Endothelial cell of umbilical vein (primary cell): Measurements from ENCODE around the gene ATP1A4. TPM values are rescaled to one million over a fixed set of nuclear protein-coding genes. Genes with fewer than 3 reads are reported as not detected.
"Not testable (repeated sequence)": the region's sequence is repeated elsewhere in the genome, so short reads cannot be mapped to it uniquely, and the experiment has no call there.

Experiments used
- BruUV-seq: library from RNA; stranded (reverse); fragments of 400-500 nt; replicated peaks from 2 replicates; lab custom pipeline; 2021; lab: Mats Ljungman, UMichigan
- CTCF ChIA-PET: fragments of 300-600, 350-600 bp; sonication (Branson Sonifier 250); formaldehyde crosslinking; loops from one replicate; lab custom pipeline; 2021; ENCODE audit warnings: antibody characterized with exemption, inconsistent platforms; lab: Charles Lee
- POLR2A ChIA-PET: fragments of 300-600, 350-600 bp; sonication (Branson Sonifier 250); formaldehyde crosslinking; loops from one replicate; lab custom pipeline; 2021; ENCODE audit warnings: antibody characterized with exemption, inconsistent platforms; lab: Charles Lee
- DNase-seq: peaks from one replicate; pipeline ENCODE4 v3.0.0-alpha.2; 2011; ENCODE audit warnings: low read depth, low spot score
- FAIRE-seq: peaks from 2 replicates; lab custom pipeline; 2011; peaks lifted over from hg19 to GRCh38; lab: Jason Lieb, UNC
- H2AFZ ChIP-seq: 2 replicates; pipeline ENCODE4 v1.6.0; 2012; ENCODE audit warnings: low read depth, low read length, control low read depth, inconsistent platforms
- H3K27ac ChIP-seq: 2 replicates; pipeline ENCODE4 v1.5.1; 2011; ENCODE audit warnings: low read depth, mild to moderate bottlenecking, control low read depth, low read length, moderate library complexity; ENCODE audit not compliant: insufficient read depth
- H3K27me3 ChIP-seq, 2 experiments: 2 replicates each; pipeline versions ENCODE4 v1.6.0 to v1.6.1; 2011; ENCODE audit warnings: low read length in 2 of 2, mixed read lengths in 1 of 2; ENCODE audit not compliant: control insufficient read depth in 2 of 2, insufficient read depth in 2 of 2
- H3K36me3 ChIP-seq, 2 experiments: 2 replicates in 1 of 2; 3 replicates in 1 of 2; pipeline ENCODE4 v1.5.1; 2011; ENCODE audit warnings: low read length in 2 of 2, mild to moderate bottlenecking in 1 of 2, moderate library complexity in 1 of 2; ENCODE audit not compliant: control insufficient read depth in 2 of 2, insufficient read depth in 2 of 2; ENCODE audit errors: extremely low read depth in 1 of 2
- H3K4me1 ChIP-seq: 3 replicates; pipeline ENCODE4 v1.5.1; 2011; ENCODE audit warnings: mild to moderate bottlenecking, low read length; ENCODE audit not compliant: control insufficient read depth, insufficient read depth; ENCODE audit errors: extremely low read depth
- H3K4me2 ChIP-seq: 2 replicates; pipeline ENCODE4 v1.6.1; 2011; ENCODE audit warnings: low read length, control low read depth, mixed read lengths; ENCODE audit not compliant: insufficient read depth
- H3K4me3 ChIP-seq, 3 experiments: fragments of 200-600 bp in 1 of 3; sonication (generic), shearing (Covaris generic) in 1 of 3; replicated peaks in 1 of 3; 2 replicates each; pipeline ENCODE4 v1.5.1; 2011 to 2016; ENCODE audit warnings: control low read depth in 3 of 3, low read length in 3 of 3, mild to moderate bottlenecking in 2 of 3, inconsistent platforms in 1 of 3, low read depth in 1 of 3, moderate library complexity in 1 of 3; ENCODE audit not compliant: insufficient read depth in 1 of 3
- H3K79me2 ChIP-seq: 2 replicates; pipeline ENCODE4 v1.6.0; 2012; ENCODE audit warnings: low read length, inconsistent platforms; ENCODE audit not compliant: control insufficient read depth, insufficient read depth
- H3K9ac ChIP-seq: replicated peaks from 2 replicates; pipeline ENCODE3; 2011; ENCODE audit warnings: low read length, control low read depth; ENCODE audit not compliant: insufficient read depth; ENCODE audit errors: extremely low read depth
- H3K9me1 ChIP-seq: replicated peaks from 3 replicates; pipeline ENCODE4 v1.6.0; 2011; ENCODE audit warnings: mild to moderate bottlenecking, low read length; ENCODE audit not compliant: control insufficient read depth, insufficient read depth; ENCODE audit errors: extremely low read depth
- H3K9me3 ChIP-seq: replicated peaks from 2 replicates; pipeline ENCODE4 v1.5.1; 2012; ENCODE audit warnings: low read length, inconsistent platforms; ENCODE audit not compliant: control insufficient read depth, insufficient read depth
- H4K20me1 ChIP-seq: replicated peaks from 2 replicates; pipeline ENCODE3; 2011; ENCODE audit warnings: mild to moderate bottlenecking, low read length; ENCODE audit not compliant: control insufficient read depth, insufficient read depth; ENCODE audit errors: extremely low read depth
- FOS ChIP-seq: IDR thresholded peaks from 2 replicates; pipeline ENCODE4 v1.6.1; 2011; ENCODE audit warnings: mild to moderate bottlenecking, low read length, moderate library complexity, borderline replicate concordance; ENCODE audit not compliant: insufficient read depth
- GATA2 ChIP-seq: IDR thresholded peaks from 2 replicates; pipeline ENCODE4 v1.7.0; 2011; ENCODE audit warnings: low read depth, mild to moderate bottlenecking, moderate library complexity, mixed read lengths, low read length; ENCODE audit not compliant: insufficient read length, insufficient read depth
- JUN ChIP-seq: IDR thresholded peaks from 2 replicates; pipeline ENCODE4 v1.6.1; 2011; ENCODE audit warnings: borderline replicate concordance, low read depth; ENCODE audit not compliant: insufficient read length, insufficient read depth
- MAX ChIP-seq: IDR thresholded peaks from 2 replicates; pipeline ENCODE4 v1.6.1; 2011; ENCODE audit not compliant: insufficient read depth, insufficient read length
- dilution Hi-C: fragments of 300-500 bp; cut with MboI; formaldehyde crosslinking; loops from one replicate; pipeline ENCODE4 v1.15.0; 2019; ENCODE audit warnings: low sequenced_read_pairs; ENCODE audit not compliant: extremely low pct_ligation_motif_present
- intact Hi-C: fragments of 100-400 bp; cut with micrococcal nuclease; formaldehyde crosslinking; loops from one replicate; pipeline ENCODE4 v1.10.0; 2022
- polyA plus RNA-seq, 4 experiments: library from polyadenylated mRNA; depleted of rRNA in 3 of 4; stranded (reverse) in 3 of 4; unstranded in 1 of 4; fragments of >200 nt; gene quantifications; 2 replicates each; pipeline versions ENCODE4 v1.2.1 to v1.2.3, GENCODE V29; 2011 to 2012; ENCODE audit warnings: missing spikeins in 1 of 4
- total RNA-seq: library from RNA; stranded (reverse); gene quantifications from 2 replicates; pipeline ENCODE4 v1.2.3, GENCODE V29; 2021

Gene ATP1A4
- total and polyA plus RNA-seq, 2 donors (not counting 3 experiments of a cell fraction or from before 2014, with no cell fraction given), result not detected

- H3K27ac ChIP-seq, H3K4me3 ChIP-seq, POLR2A ChIA-PET, DNase-seq, H3K36me3 ChIP-seq, FAIRE-seq, H3K4me2 ChIP-seq, H4K20me1 ChIP-seq, CTCF ChIA-PET, BruUV-seq, H3K9me1 ChIP-seq, H2AFZ ChIP-seq, H3K9me3 ChIP-seq, intact Hi-C loops, H3K79me2 ChIP-seq, H3K4me1 ChIP-seq, H3K9ac ChIP-seq, H3K27me3 ChIP-seq, dilution Hi-C loops: not testable (repeated sequence)
Measured at GRCh38 chr1:160126342-160126741, 25.1 kb upstream of the ATP1A4 start.

- H4K20me1 ChIP-seq, result no peaks in the 10 kb centered on the region
- no peaks in the 10 kb centered on the region for H3K4me1 ChIP-seq
- no peaks in the 10 kb centered on the region for H3K9me1 ChIP-seq
- H3K4me2 ChIP-seq, result no peak overlapping the region
- H3K9ac ChIP-seq, result no peak overlapping the region
- ChIA-PET POLR2A (no interaction called here), CTCF (interaction anchor here (0.9 to 1.2 kb wide), 3 partner anchors 15 to 66 kb away, joined by 3 to 4 read pairs (median 3); no protein-coding TSS in a partner anchor)
- dilution Hi-C loops, result no loop called here
- DNase-seq (no peak), FAIRE-seq (no peak)
- H3K4me3 ChIP-seq, result no peak overlapping the region
- no peak overlapping the region for H2AFZ ChIP-seq
- H3K36me3 ChIP-seq, result no peaks in the 10 kb centered on the region
- no peaks in the 10 kb centered on the region for H3K79me2 ChIP-seq
- TF ChIP-seq GATA2 (no peak), MAX (no peak), FOS (no peak), JUN (no peak)
- intact Hi-C loops, result no loop called here
- no peaks in the 10 kb centered on the region for H3K9me3 ChIP-seq
- BruUV-seq, result no TSS peak
- no peaks in the 10 kb centered on the region for H3K27me3 ChIP-seq
- H3K27ac ChIP-seq, result no peak overlapping the region
Measured at GRCh38 chr1:160127381-160127780, 24.0 kb upstream of the ATP1A4 start.
